Loucy (cell line): ENCODE data around the gene ITGB8.

Experiments used
- CTCF ChIP-seq: fragments of 200-600 bp; sonication (generic); conservative IDR thresholded peaks from 2 replicates; pipeline ENCODE4 v1.5.1; 2014; ENCODE audit warnings: mild to moderate bottlenecking, antibody characterized with exemption, low read length
- EZH2phosphoT487 ChIP-seq: fragments of 200-600 bp; IDR thresholded peaks from 2 replicates; pipeline ENCODE4 v1.6.1; 2018; ENCODE audit warnings: antibody characterized with exemption, mild to moderate bottlenecking, moderate library complexity, borderline replicate concordance

GRCh38 chr7:20438248-20438647 lies 107.5 kb downstream of the ITGB8 start:
- TF ChIP-seq CTCF = no peak
- TF ChIP-seq EZH2phosphoT487 = no peak
